G401 (cell line): ENCODE results near the gene MAST3. TPM values are rescaled to one million over a fixed set of nuclear protein-coding genes. Genes with fewer than 3 reads are reported as not detected.
"Not testable (repeated sequence)": the region's sequence is repeated elsewhere in the genome, so short reads cannot be mapped to it uniquely, and the experiment has no call there.

ENCODE experiments used
- DNase-seq: peaks from one replicate; pipeline ENCODE4 v3.0.0-alpha.2; 2015; ENCODE audit warnings: low spot score
- in situ Hi-C: cut with HindIII; loops from 2 replicates; pipeline ENCODE4 v1.10.0; 2016; ENCODE audit warnings: low sequenced_read_pairs, mixed read lengths
- total RNA-seq: library from RNA; depleted of rRNA; stranded (reverse); fragments of >200 nt; shearing (Covaris generic); gene quantifications from 2 replicates; pipeline ENCODE4 v1.2.3, GENCODE V29; 2014

MAST3 gene
- total RNA-seq, 1 experiment from 2014 or later, result 1.2 TPM

DNA sequence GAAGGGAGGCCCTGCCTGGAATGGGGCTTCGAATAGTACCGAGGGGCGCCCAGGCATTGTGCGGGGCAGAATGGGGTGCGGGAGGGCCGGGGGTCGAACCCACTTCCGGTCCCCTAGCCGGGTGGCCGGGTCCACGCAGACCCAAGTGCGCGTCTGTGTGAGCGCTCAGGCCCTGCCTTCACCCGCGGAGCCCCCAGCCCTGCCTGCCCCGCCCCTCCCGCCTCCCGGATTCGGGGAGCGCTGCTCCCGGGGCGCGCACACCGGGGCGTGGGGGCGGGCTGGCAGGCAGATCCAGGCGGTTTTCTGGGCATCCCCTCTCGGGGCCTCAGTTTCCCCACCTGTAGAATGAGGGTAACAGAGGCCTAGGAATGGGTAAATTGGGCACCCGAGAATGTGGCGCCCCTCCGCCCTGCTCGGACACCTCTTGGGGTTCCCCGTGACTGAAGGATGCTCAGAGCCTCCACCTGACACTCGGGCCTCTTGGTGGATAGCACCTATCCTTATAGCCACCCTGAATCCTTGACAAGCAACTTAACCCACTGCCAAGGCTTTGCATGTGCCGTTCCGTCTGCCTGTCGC lies 56.1 kb downstream of the MAST3 start:
- in situ Hi-C loops, result no loop called here
- DNase-seq, result no peak

DNA sequence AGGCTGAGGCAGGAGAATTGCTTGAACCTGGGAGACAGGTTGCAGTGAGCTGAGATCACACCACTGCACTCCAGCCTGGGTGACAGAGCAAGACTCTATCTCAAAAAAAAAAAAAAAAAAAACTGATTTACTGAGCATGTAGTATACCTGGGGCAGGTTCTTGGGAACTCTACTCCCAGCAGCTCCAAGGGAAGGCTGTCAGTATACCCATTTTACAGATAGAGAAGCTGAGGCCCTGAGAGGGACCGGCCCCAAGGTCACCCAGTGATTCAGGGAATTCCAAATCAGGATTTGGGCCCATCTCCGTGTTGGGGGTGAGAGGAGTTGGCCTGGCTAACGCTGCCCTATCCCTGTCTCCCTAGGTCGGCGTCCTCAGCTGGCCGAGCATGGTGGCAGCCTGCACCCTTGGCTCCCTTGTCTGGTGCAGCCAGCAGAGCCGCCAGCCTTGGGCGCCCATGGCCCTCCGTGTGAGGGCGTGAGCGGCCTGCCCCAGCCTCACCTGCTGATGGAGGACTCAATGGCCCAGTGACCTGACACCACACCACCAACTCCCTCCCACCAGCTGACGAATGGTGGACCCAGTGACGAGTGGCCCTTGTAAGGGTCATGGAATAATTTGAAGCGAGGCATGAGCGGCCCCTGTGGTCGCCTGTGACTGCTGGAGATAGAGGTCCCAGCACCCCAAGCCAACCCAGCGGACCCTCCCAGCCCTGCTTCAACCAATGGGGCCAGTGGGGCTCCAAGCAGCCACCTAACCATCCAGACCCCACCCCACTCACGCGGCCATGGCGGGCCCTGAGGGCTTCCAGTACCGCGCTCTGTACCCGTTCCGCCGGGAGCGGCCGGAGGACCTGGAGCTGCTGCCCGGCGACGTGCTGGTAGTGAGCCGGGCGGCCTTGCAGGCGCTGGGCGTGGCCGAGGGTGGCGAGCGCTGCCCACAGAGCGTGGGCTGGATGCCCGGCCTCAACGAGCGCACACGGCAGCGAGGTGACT lies 57.8 kb downstream of the MAST3 start:
- in situ Hi-C loops, result no loop called here
- DNase-seq, result no peak

DNA sequence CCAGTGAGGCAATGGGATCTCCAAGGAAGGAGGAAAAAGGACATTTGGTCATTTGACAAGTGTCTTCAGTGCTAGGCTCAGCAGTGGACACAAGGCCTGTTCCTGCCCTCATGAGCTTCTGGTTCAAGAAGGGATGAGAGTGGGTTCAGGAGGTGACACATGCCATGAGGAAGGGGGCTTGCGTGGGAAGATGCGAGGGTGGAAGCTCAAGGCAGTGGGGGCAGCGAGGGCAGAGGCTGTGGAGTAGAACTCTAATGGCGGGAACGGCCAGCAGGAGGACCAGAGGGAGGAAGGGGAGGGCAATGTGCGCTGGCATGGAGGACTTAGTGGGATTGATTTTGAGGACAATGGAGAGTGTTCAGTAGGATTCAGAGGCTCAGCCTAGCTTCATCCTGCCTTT lies 58.7 kb downstream of the MAST3 start:
- DNase-seq, result no peak
- in situ Hi-C loops, result no loop called here

DNA sequence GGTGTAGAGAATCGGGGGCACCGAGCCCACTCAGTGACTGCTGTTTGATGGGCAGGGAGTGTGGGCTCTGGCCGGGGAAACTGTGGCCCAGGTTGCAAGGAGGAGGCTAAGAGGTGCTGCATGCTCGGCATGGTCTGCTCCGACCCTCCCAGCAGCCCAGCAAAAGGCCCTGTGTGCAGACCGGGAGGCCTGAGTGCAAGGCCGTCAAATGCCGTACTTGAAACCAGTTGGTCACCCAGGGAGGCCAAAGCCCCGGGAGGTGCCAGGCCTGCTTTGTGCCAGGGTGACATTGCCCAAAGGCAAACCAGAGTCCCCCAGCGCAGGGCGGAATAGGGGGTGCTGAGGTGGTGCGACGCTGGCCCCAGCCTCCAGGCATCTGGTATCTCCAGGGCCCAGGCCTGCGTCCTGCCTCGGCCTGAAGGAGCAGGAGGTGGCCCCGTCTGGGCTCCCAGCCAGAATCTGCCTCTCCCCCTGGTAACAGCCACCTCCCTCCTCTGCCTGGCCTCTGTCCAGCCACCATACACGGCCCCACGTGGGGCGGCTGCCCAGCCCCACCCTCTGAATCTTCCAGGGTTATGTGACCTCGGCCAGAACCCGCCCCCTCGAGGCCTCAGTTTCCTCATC lies 59.4 kb downstream of the MAST3 start:
- in situ Hi-C loops, result no loop called here
- peak; percentile 70 for DNase-seq

DNA sequence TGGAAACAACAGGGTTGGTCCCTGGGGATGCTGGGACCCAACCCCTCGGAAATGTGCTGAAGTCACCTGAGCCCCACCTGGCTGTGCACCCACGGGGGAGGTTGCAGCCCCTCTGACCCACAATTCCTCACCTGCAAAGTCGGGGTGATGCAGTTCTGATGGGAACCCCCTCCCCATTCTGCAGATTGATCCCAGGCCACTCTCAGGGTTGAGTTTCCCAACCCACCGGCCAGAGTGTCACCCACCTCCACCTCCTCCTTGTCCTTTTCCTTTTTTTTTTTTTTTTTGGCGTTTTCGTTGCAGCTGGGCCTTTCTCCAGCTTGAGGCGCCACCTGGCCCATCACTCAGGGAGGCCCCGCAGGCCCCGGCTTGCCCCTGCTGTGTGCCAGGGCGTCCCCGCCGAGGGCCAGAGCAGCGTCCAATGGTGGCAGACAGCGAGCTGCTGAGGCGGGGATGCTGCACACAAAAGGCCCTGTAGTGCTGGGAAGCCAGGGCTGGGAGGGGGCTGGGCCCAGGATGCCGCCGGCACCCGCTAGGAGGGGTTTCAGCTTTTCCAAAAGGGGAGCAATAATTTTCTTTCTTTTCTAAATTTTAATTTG lies 60.0 kb downstream of the MAST3 start:
- DNase-seq, result peak; percentile 41
- in situ Hi-C loops, result no loop called here

DNA sequence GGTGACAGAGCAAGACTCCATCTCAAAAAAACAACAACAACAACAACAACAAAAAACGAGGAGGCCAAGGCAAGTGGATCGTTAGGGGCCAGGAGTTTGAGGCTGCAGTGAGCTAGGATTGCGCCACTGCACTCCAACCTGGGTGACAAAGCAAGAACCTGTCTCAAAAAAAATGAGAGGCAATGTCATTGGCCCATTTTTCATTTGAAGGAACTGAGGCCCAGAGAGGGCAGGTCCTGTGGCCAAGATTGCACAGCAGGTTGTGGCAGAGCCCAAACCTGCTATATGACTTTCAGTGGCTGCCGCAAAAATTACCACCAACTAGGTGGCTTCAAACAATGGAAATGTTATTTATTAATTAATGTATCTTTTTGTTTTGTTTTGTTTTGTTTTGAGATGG lies 60.9 kb downstream of the MAST3 start:
- in situ Hi-C loops, result no loop called here
- DNase-seq, result no peak

DNA sequence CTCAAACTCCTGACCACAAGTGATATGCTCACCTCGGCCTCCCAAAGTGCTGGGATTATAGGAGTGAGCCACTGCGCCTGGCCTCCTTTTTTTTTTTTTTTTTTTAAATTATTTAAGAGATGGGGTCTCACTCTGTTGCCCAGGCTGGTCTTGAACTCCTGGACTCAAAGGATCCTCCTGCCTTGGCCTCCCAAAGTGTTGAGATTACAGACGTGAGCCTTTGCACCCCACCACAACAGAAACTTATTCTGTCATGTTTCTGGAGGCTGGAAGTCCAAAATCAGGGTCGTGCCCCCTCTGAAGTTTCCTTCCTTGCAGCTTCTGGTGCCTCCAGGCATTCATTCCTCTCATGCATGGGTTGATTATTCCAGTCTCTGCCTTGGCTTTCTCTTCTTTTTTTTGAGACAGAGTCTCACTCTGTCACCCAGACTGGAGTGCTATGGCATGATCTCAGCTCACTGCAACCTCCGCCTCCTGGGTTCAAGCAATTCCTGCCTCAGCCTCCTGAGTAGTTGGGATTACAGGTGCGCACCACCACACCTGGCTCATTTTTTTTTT lies 61.6 kb downstream of the MAST3 start:
- DNase-seq, in situ Hi-C loops: not testable (repeated sequence)

DNA sequence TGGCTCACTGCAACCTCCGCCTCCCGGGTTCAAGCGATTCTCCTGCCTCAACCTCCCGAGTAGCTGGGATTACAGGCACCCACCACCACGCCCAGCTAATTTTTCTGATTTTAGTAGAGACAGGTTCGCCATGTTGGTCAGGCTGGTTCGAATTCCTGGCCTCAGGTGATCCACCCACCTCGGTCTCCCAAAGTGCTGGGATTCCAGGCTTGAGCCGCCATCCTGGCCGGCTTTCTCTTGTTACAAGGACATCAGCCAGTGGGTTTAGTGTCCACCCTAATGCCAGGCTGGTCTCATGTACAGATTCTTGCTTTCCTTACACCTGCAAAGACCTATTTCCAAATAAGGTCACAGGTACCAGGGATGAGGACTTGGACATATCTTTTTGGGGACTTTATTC lies 62.2 kb downstream of the MAST3 start:
- DNase-seq, result peak; percentile 7
- in situ Hi-C loops, result no loop called here

DNA sequence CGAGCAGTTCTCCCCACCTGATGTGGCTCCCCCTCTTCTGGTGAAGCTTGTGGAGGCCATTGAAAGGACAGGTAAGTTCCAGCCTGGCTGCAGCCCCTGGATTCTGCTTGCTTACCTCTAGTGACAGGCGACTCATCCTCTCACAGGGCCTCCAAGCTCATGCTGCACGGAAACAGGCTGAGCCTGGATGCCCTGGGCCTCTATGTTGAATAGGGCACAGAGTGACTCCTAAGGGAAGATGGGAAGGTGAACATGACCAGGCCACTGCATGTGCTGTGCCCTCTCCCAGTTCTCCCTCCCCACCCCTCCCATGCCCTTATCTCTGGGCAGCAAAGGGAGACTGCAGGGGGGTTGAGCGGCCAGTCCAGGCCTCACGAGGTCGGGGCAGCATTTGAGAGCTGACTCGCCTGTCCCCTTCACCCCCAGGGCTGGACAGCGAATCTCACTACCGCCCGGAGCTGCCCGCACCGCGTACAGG lies 63.0 kb downstream of the MAST3 start:
- peak; percentile 17 for DNase-seq

DNA sequence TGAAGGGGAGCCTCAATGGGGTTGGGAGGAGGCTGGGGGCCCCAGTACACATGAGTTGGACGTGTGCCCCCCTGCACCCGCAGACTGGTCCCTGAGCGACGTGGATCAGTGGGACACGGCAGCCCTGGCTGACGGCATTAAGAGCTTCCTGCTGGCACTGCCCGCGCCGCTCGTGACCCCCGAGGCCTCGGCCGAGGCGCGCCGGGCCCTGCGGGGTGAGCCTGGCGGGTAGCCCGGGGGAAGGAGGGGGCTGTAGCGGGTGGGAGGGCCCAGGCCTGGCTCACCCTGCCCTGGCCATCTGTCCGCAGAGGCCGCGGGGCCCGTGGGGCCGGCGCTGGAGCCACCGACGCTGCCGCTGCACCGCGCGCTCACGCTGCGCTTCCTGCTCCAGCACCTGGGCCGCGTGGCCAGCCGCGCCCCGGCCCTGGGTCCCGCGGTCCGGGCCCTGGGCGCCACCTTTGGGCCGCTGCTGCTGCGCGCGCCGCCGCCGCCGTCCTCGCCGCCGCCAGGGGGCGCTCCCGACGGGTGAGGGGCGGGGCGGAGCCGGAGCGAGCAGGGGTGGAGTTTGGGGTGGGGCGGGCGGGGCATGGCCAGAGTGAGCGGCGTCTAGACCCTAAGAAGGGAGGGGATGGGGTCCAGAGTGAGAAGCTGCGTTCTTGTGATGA lies 63.5 kb downstream of the MAST3 start:
- DNase-seq, result peak; percentile 74
- in situ Hi-C loops, result no loop called here

More for the DNA sequence above, 63.0 kb downstream of the MAST3 start:
- in situ Hi-C loops, result no loop called here

DNA sequence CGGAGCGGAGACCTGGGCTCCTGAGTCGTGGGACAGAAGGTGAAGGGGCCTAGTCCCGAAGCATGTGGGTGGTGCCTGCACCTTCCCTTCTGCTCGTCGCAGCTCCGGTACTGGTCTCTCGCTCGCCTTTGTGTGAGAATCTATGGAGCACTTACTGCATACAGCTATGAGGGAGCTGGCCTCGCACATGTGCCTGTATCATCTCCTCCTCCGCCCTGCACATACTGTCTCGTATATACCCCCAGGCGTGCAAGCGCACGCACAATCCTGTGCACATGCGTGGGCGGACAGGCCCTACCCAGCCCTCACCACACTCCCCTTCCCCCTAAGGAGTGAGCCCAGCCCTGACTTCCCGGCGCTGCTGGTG lies 64.0 kb downstream of the MAST3 start:
- in situ Hi-C loops, result no loop called here

DNA sequence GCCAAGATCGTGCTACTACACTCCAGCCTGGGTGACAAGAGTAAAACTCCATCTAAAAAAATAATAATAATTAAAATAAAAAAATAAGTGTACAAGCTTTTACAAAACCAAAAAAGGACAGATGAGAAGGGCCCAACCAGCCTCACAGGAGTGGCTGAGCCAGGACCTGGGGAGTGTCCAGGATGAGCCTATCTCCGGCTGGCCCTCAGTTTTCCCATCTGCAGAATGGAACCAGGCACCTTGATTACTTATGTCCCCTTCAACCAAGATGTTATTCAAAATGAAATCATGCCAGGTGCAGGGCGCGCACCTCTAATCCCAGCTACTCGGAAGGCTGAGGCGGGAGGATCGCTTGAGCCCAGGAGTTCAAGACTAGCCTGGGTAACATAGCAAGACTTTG lies 66.5 kb downstream of the MAST3 start:
- DNase-seq, result no peak
- in situ Hi-C loops, result no loop called here

More for the DNA sequence above, 64.0 kb downstream of the MAST3 start:
- DNase-seq, result no peak

DNA sequence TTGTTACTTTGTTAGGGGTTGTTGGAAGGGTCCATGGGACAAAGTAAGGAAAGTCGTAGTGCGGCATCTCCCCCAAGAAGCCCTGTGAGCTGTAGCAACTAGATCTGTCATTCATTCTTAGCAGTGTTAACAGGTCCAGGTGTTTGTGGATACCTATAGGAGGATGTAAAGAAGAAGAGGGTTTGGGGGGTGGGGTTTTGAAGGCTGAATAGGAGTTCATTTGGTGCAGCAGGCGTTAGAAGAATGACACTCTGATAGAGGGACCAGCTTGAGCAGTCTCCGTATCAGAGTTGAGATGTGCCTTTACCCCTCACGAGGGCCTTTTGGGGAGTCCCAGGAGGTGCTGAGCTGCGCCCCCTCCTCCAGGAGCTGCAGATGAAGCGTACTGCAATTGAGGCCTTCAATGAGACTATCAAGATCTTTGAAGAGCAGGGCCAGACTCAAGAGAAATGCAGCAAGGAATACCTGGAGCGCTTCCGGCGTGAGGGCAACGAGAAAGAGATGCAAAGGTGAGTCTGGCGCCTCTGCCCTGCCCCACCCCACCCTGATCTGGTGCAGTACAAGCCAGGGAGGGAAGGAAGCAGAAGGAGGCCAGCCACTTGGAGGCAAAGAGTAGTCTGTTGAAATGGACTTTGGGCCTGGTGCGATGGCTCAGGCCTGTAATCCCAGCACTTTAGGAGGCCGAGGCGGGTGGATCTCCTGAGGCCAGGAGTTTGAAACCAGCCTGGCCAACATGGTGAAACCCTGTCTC lies 68.4 kb downstream of the MAST3 start:
- in situ Hi-C loops, result no loop called here
- no peak for DNase-seq

DNA sequence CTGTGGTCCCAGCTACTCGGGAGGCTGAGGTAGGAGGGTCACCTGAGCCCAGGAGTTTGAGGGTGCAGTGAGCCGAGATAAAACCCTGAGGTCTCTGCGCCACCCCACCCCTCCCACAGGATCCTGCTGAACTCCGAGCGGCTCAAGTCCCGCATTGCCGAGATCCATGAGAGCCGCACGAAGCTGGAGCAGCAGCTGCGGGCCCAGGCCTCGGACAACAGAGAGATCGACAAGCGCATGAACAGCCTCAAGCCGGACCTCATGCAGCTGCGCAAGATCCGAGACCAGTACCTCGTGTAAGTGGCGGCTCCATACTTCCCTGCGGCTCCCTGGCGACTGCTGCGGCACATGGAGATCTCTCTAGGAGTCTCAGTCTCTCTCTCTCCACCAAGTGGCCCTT lies 69.4 kb downstream of the MAST3 start:
- no peak for DNase-seq
- in situ Hi-C loops, result no loop called here

DNA sequence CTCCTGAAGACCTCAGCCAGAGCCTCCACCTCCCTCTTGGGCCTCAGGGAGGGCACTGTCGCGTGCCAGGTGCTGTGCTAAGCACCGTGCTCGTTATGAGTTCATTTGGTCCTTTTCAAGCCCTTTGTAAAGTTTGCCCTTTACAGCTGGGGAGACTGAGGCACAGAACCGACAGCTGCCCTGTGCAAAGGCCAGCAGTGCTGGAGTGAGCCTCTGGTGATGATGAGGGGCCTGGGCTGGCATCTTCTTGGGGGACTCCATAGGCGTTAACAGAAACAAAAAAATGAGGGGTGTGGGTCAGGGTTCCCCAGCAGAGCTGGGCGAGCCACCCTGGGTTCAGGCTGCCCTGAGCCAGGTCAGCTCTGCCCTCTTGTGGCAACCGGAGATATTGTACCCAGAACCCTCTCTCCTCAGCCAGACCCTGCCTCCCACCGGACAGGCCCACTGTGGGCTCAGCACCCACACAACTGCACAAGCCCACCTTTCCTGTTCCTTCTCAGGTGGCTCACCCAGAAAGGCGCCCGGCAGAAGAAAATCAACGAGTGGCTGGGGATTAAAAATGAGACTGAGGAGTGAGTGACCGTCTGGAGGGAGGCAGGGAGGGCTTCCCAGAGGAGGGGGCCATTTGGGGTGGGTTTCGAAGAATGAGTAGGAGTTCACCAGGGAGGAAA lies 70.5 kb downstream of the MAST3 start:
- DNase-seq, result peak; percentile 35
- in situ Hi-C loops, result no loop called here

DNA sequence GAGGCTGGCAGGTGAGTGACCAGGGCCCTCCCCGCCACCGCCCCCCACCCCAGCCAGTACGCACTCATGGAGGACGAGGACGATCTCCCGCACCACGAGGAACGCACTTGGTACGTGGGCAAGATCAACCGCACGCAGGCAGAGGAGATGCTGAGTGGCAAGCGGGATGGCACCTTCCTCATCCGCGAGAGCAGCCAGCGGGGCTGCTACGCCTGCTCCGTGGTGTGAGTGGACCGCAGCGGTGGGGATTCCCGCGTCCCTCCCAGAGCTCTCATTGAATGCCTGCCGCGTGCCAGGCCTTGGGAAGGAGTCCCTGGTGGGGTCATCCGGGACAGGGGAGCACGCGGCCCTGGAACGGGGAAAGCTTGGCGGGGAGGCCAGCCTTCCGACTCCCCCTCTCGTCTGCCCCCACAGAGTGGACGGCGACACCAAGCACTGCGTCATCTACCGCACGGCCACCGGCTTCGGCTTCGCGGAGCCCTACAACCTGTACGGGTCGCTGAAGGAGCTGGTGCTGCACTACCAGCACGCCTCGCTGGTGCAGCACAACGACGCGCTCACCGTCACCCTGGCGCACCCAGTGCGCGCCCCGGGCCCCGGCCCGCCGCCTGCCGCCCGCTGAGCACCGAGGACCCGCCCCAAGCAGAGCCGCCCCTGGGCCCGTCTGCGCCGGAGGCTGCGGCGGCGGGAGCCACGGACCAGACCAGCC lies 71.2 kb downstream of the MAST3 start:
- in situ Hi-C loops, result no loop called here

DNA sequence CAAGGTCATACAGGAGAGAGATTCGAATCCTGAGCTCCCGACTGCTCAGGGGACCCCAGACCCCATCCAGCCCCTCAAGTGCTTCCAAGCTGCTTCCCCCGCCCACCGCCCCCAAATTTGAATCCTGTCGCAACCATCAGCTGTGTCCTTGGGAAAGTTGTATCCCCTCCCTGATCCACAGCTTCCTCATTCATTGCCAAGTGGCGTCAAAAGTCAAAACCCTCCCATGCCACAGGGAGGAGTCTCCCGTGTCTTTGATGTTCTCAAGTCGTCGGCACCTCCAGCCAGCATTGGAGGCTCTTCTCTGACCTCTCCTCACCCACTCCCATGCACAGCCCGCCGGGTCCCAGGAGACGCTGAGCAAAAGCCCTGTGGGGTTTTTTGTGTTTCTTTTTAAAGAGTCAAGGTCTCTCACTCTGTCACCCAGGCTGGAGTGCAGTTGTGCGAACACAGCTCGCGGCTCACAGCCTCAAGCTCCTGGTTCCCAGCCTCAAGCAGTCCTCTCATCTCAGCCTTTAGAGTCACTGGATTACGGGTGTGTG lies 73.2 kb downstream of the MAST3 start:
- DNase-seq, result no peak
- in situ Hi-C loops, result no loop called here

More for the DNA sequence above, 71.2 kb downstream of the MAST3 start:
- no peak for DNase-seq
